HG02623 (cell line): ENCODE data around the gene SGMS1.
"Not testable (repeated sequence)": the region's sequence is repeated elsewhere in the genome, so short reads cannot be mapped to it uniquely, and the experiment has no call there.

Source experiments
- ATAC-seq: cut with Tn5 transposase; IDR thresholded peaks from one replicate; pipeline ENCODE4 v1.9.1; 2021; ENCODE audit warnings: moderate library complexity; ENCODE audit not compliant: unreplicated experiment

The SGMS1 gene

DNA sequence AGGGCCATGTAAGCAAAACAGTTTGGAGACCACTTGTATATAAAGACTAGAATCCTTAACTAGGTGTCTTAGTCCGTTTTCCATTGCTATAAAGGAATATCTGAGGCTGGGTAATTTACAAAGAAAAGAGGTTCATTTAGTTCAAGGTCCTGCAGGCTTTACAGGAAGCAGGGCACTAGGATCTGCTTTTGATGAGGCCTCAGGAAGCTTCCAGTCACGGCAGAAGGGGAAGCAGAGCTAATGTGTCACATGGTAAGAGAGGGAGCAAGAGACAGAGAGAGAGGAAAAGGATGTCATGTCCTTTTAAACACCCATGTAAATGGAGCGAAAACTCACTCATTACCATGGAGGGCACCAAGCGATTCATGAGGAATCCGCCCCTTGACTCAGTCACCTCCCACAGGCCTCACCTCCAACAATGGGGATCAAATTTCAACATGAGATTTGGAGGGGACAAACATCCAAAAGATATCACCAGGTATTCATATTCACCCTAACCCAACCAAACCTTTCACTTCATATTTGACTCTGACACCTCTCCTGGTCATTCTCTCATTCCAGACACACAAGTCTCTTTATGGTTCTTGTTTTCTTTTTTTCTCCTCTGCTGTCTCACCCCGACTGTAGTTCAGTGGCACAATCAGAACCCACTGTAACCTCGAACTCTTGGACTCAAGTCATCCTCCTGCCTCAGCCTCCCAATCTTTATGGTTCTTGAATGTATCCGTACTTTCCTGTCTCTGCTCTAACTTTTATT lies 342.4 kb downstream of the SGMS1 start:
- ATAC-seq, result no peak

DNA sequence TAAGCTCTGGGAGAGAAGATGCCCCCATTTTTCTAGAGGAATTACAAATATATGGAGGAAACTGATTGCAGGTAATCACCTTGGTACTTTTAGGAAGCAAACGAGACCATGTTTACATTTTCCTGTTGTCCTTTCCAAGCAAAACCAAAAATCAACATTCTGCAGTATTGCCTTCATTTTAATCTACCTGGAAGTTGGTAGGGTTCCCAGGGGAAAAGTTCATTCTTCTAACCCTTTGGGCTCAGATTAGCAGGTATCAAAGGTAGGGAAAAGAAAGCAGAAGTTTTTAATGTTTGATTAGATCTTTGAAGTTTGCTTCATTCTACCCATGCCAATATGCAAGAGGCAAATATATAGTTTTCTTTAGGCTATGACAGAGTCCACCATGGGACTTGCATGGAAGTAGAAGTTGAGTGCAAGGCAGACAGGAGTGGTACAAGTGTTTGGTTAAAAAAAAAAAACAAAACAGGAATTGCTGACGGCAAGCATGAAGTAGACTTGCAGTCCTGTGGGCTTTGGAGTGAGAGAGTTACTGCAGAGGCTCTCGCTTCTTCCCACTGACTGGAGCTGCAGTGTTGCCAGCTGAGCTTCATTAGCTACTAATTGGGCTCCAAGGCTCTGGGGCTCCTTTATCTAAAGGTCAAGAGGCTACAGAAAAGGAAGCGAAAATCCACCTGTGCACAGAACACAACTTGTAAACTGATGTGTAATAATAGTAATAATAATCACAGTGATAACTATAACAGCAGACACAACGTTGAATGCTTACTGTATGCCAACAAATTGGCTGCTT lies 343.5 kb downstream of the SGMS1 start:
- no peak for ATAC-seq

DNA sequence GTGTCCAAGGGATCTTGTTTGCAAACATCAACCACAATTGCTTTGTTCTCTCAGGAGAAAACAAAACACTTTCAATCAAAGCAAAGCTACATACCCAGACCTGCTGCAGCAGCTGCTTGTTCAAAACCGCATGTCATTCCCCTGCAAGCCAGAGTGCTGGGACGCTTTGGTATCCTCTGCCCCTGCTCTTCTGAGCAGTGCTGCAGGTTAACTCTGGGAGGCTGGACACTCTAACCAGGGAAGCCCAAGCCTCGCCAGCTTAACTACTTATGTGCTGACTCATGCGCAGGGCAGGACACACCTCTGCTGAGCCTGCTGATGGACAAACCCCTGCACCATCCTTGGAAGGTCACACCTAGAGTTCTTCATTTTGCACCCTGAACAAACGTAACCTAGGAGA lies 344.3 kb downstream of the SGMS1 start:
- no peak for ATAC-seq

- ATAC-seq, result no peak
Measured at GRCh38 chr10:50275650-50276235, 348.0 kb downstream of the SGMS1 start.

- ATAC-seq, result no peak
Measured at GRCh38 chr10:50272531-50272930, 351.2 kb downstream of the SGMS1 start.

DNA sequence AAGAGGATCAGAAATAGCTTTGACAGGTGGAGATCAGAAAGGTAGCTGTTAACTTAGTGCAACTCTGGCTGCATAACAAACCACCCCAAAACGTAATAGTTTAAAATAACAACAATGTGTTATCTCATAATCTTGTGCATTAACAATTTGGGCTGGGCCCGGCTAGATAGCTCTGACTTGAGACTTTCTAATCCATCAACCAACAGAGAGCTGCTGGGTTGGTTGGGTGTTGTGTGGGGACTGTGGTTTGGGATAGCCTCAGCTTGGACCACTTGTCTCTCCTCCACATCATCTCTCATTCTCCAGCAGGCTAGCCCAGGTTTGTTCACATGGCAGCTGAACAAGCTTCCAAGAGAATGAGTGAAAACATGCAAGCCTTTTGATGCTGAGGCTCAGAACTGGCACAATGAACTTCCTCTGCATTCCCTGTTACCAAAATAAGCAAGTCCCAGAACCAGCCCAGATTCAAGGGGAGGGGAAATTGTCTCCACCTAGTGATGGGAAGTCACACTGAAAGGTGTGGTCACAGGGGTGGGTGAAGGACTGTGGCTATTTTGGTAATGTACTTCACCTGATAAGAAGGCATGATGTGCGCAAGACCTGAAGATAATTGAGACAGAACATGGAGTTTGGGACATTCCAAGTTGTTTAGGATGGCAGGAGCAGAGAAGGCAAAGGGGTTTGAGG lies 352.0 kb downstream of the SGMS1 start:
- no peak for ATAC-seq

DNA sequence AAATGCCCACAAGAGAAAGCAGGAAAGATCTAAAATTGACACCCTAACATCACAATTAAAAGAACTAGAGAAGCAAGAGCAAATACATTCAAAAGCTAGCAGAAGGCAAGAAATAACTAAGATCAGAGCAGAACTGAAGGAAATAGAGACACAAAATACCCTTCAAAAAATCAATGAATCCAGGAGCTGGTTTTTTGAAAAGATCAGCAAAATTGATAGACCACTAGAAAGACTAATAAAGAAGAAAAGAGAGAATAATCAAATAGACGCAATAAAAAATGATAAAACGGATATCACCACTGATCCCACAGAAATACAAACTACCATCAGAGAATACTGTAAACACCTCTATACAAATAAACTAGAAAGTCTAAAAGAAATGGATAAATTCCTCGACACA lies 355.9 kb downstream of the SGMS1 start:
- not testable (repeated sequence) for ATAC-seq

DNA sequence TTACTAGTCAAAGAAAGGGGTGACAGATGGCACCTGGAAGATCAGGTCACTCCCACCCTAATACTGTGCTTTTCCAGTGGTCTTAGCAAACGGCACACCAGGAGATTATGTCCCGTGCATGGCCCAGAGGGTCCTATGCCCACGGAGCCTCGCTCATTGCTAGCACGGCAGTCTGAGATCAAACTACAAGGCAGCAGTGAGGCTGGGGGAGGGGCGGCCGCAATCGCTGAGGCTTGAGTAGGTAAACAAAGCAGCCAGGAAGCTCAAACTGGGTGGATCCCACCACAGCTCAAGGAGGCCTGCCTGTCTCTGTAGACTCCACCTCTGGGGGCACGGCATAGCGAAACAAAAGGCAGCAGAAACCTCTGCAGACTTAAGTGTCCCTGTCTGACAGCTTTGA lies 361.1 kb downstream of the SGMS1 start:
- not testable (repeated sequence) for ATAC-seq

DNA sequence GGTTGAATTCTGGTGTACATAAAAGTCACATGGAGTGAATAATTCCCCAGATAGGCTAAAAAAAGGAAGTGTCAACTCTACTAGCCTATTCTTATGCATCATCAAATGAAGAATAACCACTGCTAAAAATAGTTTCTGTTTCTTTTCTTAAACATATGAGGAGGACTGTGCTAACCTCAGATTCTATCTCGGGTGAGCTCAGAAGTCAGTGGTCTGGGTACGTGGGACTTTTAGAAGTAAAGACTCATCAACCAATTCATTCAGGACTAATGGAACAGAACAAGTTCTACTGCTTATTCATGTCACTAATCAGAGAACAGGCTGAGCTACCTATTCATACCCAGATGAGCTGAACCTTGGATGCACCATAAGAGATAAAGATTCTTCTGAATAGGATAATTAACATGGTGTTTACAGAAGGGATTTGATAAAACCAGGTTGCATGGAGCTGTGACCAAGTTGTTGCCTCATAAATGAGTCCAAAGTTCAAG lies 362.9 kb downstream of the SGMS1 start:
- ATAC-seq, result peak; percentile 99
